HG02610 (cell line): ENCODE results near the gene USP32.
"Not testable (repeated sequence)": the region's sequence is repeated elsewhere in the genome, so short reads cannot be mapped to it uniquely, and the experiment has no call there.

Experiments used
- ATAC-seq: cut with Tn5 transposase; IDR thresholded peaks from one replicate; pipeline ENCODE4 v1.9.1; 2021; ENCODE audit warnings: mild to moderate bottlenecking, moderate library complexity; ENCODE audit not compliant: unreplicated experiment

Gene USP32

GRCh38 chr17:60372790-60373483 lies 19.0 kb downstream of the USP32 start:
- ATAC-seq: no peak

GRCh38 chr17:60371818-60372510 lies 20.0 kb downstream of the USP32 start:
- no peak for ATAC-seq

GRCh38 chr17:60371416-60371815 lies 20.5 kb downstream of the USP32 start:
- no peak for ATAC-seq

GRCh38 chr17:60369727-60370126 lies 22.2 kb downstream of the USP32 start:
- ATAC-seq: no peak

GRCh38 chr17:60363700-60364405 lies 28.1 kb downstream of the USP32 start:
- no peak for ATAC-seq

GRCh38 chr17:60362329-60362728 lies 29.6 kb downstream of the USP32 start:
- no peak for ATAC-seq

- ATAC-seq: no peak
Observed at GRCh38 chr17:60361889-60362288, 30.0 kb downstream of the USP32 start.

GRCh38 chr17:60359415-60359814 lies 32.5 kb downstream of the USP32 start:
- ATAC-seq: no peak

GRCh38 chr17:60358606-60359225 lies 33.2 kb downstream of the USP32 start:
- no peak for ATAC-seq

GRCh38 chr17:60356940-60357339 lies 35.0 kb downstream of the USP32 start:
- ATAC-seq: no peak

GRCh38 chr17:60355663-60356594 lies 36.0 kb downstream of the USP32 start:
- ATAC-seq: no peak

- ATAC-seq: no peak
Observed at GRCh38 chr17:60354223-60354622, 37.7 kb downstream of the USP32 start.

GRCh38 chr17:60353773-60354172 lies 38.2 kb downstream of the USP32 start:
- no peak for ATAC-seq

- no peak for ATAC-seq
Observed at GRCh38 chr17:60352569-60352968, 39.4 kb downstream of the USP32 start.

- ATAC-seq: no peak
Observed at GRCh38 chr17:60352071-60352470, 39.9 kb downstream of the USP32 start.

- no peak for ATAC-seq
Observed at GRCh38 chr17:60351012-60351695, 40.8 kb downstream of the USP32 start.

GRCh38 chr17:60348616-60349015 lies 43.3 kb downstream of the USP32 start:
- ATAC-seq: no peak

- ATAC-seq: no peak
Observed at GRCh38 chr17:60345233-60345632, 46.7 kb downstream of the USP32 start.

GRCh38 chr17:60342492-60342891 lies 49.4 kb downstream of the USP32 start:
- not testable (repeated sequence) for ATAC-seq

GRCh38 chr17:60335289-60335688 lies 56.6 kb downstream of the USP32 start:
- no peak for ATAC-seq
